IMR-90 (cell line): ENCODE results near the gene DCN. TPM values are rescaled to one million over a fixed set of nuclear protein-coding genes. Genes with fewer than 3 reads are reported as not detected.

Experiments
- ATAC-seq: fragments of 200-7000 bp; cut with Tn5 transposase; 2 replicates; pipeline ENCODE4 v1.9.1; 2020; ENCODE audit warnings: low read depth, mild to moderate bottlenecking, moderate library complexity
- BruUV-seq: library from RNA; stranded (reverse); fragments of 400-500 nt; replicated peaks from 2 replicates; lab custom pipeline; 2021; lab: Mats Ljungman, UMichigan
- CTCF ChIA-PET: fragments of 300-600 bp; formaldehyde crosslinking; extraction: SDS; loops from one replicate; lab custom pipeline; 2021; ENCODE audit warnings: antibody characterized with exemption; lab: Yijun Ruan, JAX
- POLR2A ChIA-PET: fragments of 300-600 bp; sonication (Branson Sonifier 250); formaldehyde crosslinking; loops from one replicate; lab custom pipeline; 2022; ENCODE audit warnings: antibody characterized with exemption; ENCODE audit not compliant: unreplicated experiment; lab: Charles Lee
- DNase-seq: peaks from one replicate; pipeline ENCODE4 v3.0.0; 2013
- H2AFZ ChIP-seq: replicated peaks from 2 replicates; pipeline ENCODE3; 2013; ENCODE audit warnings: low read length, mild to moderate bottlenecking; ENCODE audit not compliant: poor library complexity
- H2AK5ac ChIP-seq: 2 replicates; pipeline ENCODE4 v1.6.1; 2013; ENCODE audit warnings: low read depth, low read length, inconsistent platforms
- H2AK9ac ChIP-seq: replicated peaks from 2 replicates; pipeline ENCODE3; 2013; ENCODE audit warnings: mild to moderate bottlenecking, low read depth, low read length, moderate library complexity; ENCODE audit not compliant: poor library complexity
- H2BK120ac ChIP-seq: 2 replicates; pipeline ENCODE4 v1.6.1; 2013; ENCODE audit warnings: low read depth, low read length, inconsistent platforms
- H2BK15ac ChIP-seq: 3 replicates; pipeline ENCODE4 v1.6.1; 2013; ENCODE audit warnings: low read depth, low read length, inconsistent platforms
- H2BK20ac ChIP-seq: 2 replicates; pipeline ENCODE4 v1.6.1; 2013; ENCODE audit warnings: low read depth, mild to moderate bottlenecking, inconsistent platforms, low read length, moderate library complexity
- H2BK5ac ChIP-seq: 2 replicates; pipeline ENCODE4 v1.6.1; 2013; ENCODE audit warnings: mild to moderate bottlenecking, low read depth, low read length, inconsistent platforms; ENCODE audit not compliant: poor library complexity, severe bottlenecking
- H3K14ac ChIP-seq: replicated peaks from 2 replicates; pipeline ENCODE4 v1.6.1; 2013; ENCODE audit warnings: low read depth, low read length, inconsistent platforms
- H3K18ac ChIP-seq: 2 replicates; pipeline ENCODE4 v1.6.1; 2013; ENCODE audit warnings: low read depth, low read length, control low read depth
- H3K23ac ChIP-seq: 2 replicates; pipeline ENCODE4 v1.6.1; 2013; ENCODE audit warnings: low read depth, low read length, inconsistent platforms
- H3K27ac ChIP-seq: 2 replicates; pipeline ENCODE4 v1.5.1; 2013; ENCODE audit warnings: mild to moderate bottlenecking, control low read depth, low read length; ENCODE audit not compliant: insufficient read depth
- H3K27me3 ChIP-seq: 2 replicates; pipeline ENCODE4 v1.6.1; 2013; ENCODE audit warnings: low read length; ENCODE audit not compliant: control insufficient read depth, insufficient read depth
- H3K36me3 ChIP-seq: 2 replicates; pipeline ENCODE4 v1.6.1; 2013; ENCODE audit warnings: low read length, mixed read lengths; ENCODE audit not compliant: control insufficient read depth, insufficient read depth
- H3K4ac ChIP-seq: 2 replicates; pipeline ENCODE4 v1.6.1; 2013; ENCODE audit warnings: low read depth, low read length, inconsistent platforms
- H3K4me1 ChIP-seq: 2 replicates; pipeline ENCODE4 v1.6.1; 2013; ENCODE audit warnings: low read length, mixed read lengths; ENCODE audit not compliant: control insufficient read depth, insufficient read depth
- H3K4me2 ChIP-seq: 2 replicates; pipeline ENCODE4 v1.6.1; 2013; ENCODE audit warnings: low read depth, mild to moderate bottlenecking, control low read depth, low read length, moderate library complexity
- H3K4me3 ChIP-seq: 2 replicates; pipeline ENCODE4 v1.5.1; 2013; ENCODE audit warnings: low read depth, mild to moderate bottlenecking, control low read depth, low read length, moderate library complexity; ENCODE audit not compliant: insufficient read depth
- H3K56ac ChIP-seq: 2 replicates; pipeline ENCODE4 v1.6.1; 2013; ENCODE audit warnings: low read length, inconsistent platforms; ENCODE audit not compliant: insufficient read depth; ENCODE audit errors: extremely low read depth
- H3K79me1 ChIP-seq, 2 experiments: 2 replicates each; pipeline ENCODE4 v1.6.1; 2013; ENCODE audit warnings: low read length in 2 of 2, inconsistent platforms in 1 of 2, low read depth in 1 of 2
- H3K9ac ChIP-seq: 2 replicates; pipeline ENCODE4 v1.6.1; 2013; ENCODE audit warnings: low read depth, low read length, control low read depth
- H3K9me1 ChIP-seq: 2 replicates; pipeline ENCODE4 v1.6.1; 2013; ENCODE audit warnings: low read length, inconsistent platforms; ENCODE audit not compliant: insufficient read depth
- H3K9me3 ChIP-seq: 2 replicates; pipeline ENCODE4 v1.6.1; 2013; ENCODE audit warnings: low read length; ENCODE audit not compliant: control insufficient read depth, insufficient read depth
- H4K20me1 ChIP-seq: 2 replicates; pipeline ENCODE4 v1.6.1; 2013; ENCODE audit warnings: low read length, inconsistent platforms; ENCODE audit not compliant: insufficient read depth
- H4K5ac ChIP-seq: 2 replicates; pipeline ENCODE4 v1.6.1; 2013; ENCODE audit warnings: mild to moderate bottlenecking, low read depth, low read length, control low read depth
- H4K8ac ChIP-seq, 2 experiments: 2 replicates each; pipeline ENCODE4 v1.6.1; 2013; ENCODE audit warnings: low read depth in 2 of 2, low read length in 2 of 2, control low read depth in 1 of 2, inconsistent platforms in 1 of 2
- H4K91ac ChIP-seq: 2 replicates; pipeline ENCODE4 v1.6.1; 2013; ENCODE audit warnings: low read depth, low read length, inconsistent platforms; ENCODE audit not compliant: insufficient read depth
- BHLHE40 ChIP-seq: fragments of 150-350 bp; IDR thresholded peaks from 2 replicates; pipeline ENCODE4 v1.6.1; 2016; ENCODE audit warnings: mild to moderate bottlenecking, low read depth, low read length
- CEBPB ChIP-seq: IDR thresholded peaks from 2 replicates; pipeline ENCODE4 v1.6.1; 2012; ENCODE audit warnings: low read depth, low read length, improper control_type of control experiment
- MAFK ChIP-seq: IDR thresholded peaks from 2 replicates; pipeline ENCODE4 v1.6.1; 2012; ENCODE audit warnings: low read depth, low read length, improper control_type of control experiment
- MXI1 ChIP-seq: IDR thresholded peaks from 2 replicates; pipeline ENCODE4 v1.6.1; 2012; ENCODE audit warnings: low read depth, mild to moderate bottlenecking, low read length, moderate library complexity, borderline replicate concordance
- NFE2L2 ChIP-seq: fragments of 150-350 bp; IDR thresholded peaks from 2 replicates; pipeline ENCODE4 v1.6.1; 2016; ENCODE audit warnings: low read depth, mild to moderate bottlenecking, low read length
- RAD21 ChIP-seq: IDR thresholded peaks from 2 replicates; pipeline ENCODE4 v1.6.1; 2012; ENCODE audit warnings: low read length, improper control_type of control experiment
- RCOR1 ChIP-seq: IDR thresholded peaks from 2 replicates; pipeline ENCODE4 v1.6.1; 2012; ENCODE audit warnings: mild to moderate bottlenecking, low read length, improper control_type of control experiment; ENCODE audit not compliant: insufficient replicate concordance
- SMC3 ChIP-seq: fragments of 150-350 bp; IDR thresholded peaks from 2 replicates; pipeline ENCODE4 v1.6.1; 2016; ENCODE audit warnings: low read depth, mild to moderate bottlenecking, antibody characterized with exemption, low read length, moderate library complexity
- WGBS, 2 experiments: methylation state at CpG; one replicate each; pipeline versions ENCODE4 v1.1.5 to v1.1.7; 2013; ENCODE audit warnings: missing lambda C conversion rate in 2 of 2; ENCODE audit not compliant: insufficient read length in 1 of 2; ENCODE audit errors: extremely low coverage in 2 of 2; 5-methylcytosine and 5-hydroxymethylcytosine counted together
- dilution Hi-C: fragments of 300-500 bp; cut with HindIII; formaldehyde crosslinking; loops from one replicate; pipeline ENCODE4 v1.14.3; 2018; ENCODE audit warnings: low sequenced_read_pairs; ENCODE audit not compliant: unreplicated experiment
- in situ Hi-C: fragments of 300-500 bp; cut with MboI; formaldehyde crosslinking; loops from 3 replicates; pipeline ENCODE4 v1.14.3; 2019; ENCODE audit warnings: low sequenced_read_pairs, inconsistent platforms, mixed read lengths
- intact Hi-C: fragments of 100-400 bp; cut with micrococcal nuclease; formaldehyde crosslinking; loops from 2 replicates; pipeline ENCODE4 v1.10.0; 2022
- polyA plus RNA-seq, 3 experiments: library from polyadenylated mRNA; depleted of rRNA; stranded (reverse); fragments of >200 nt; gene quantifications; 2 replicates each; pipeline ENCODE4 v1.2.3, GENCODE V29; 2012; ENCODE audit warnings: low replicate concordance in 1 of 3
- total RNA-seq: library from RNA; depleted of rRNA; stranded (reverse); fragments of >200 nt; gene quantifications from 2 replicates; pipeline ENCODE4 v1.2.3, GENCODE V29; 2012
- TF ChIP-seq, protein P1 (sequence below): fragments of 150-350 bp; IDR thresholded peaks from 2 replicates; pipeline ENCODE4 v1.6.1; 2017; ENCODE audit warnings: mild to moderate bottlenecking, antibody characterized with exemption, low read length, low read depth
- TF ChIP-seq, protein P2 (sequence below): fragments of 150-350 bp; IDR thresholded peaks from 2 replicates; pipeline ENCODE4 v1.6.1; 2016; ENCODE audit warnings: low read depth, mild to moderate bottlenecking, low read length, moderate library complexity, borderline replicate concordance

Gene DCN
- total and polyA plus RNA-seq, 2 of the 4 experiments (the other 2 are of a cell fraction) = 241 to 965 TPM

GRCh38 chr12:91099836-91100235 is 82.8 kb downstream of the DCN start:
- Histone ChIP-seq H3K14ac (0 out of 2 replicates have a peak overlapping the region, but pooled peaks have one; percentile 12), H3K27me3 (no peaks in the 10 kb centered on the region), H3K27ac (peak overlapping the region; percentile 44; the same call in 1 of the 2 replicates), H3K4me2 (no peak overlapping the region), H4K91ac (peak overlapping the region; percentile 73; the same call in 1 of the 2 replicates), H2BK20ac (peak overlapping the region; percentile 35; the same call in 1 of the 2 replicates), H3K18ac (peak overlapping the region; percentile 98), H3K4ac (peak overlapping the region; percentile 63; the same call in 1 of the 2 replicates), H2BK120ac (peak overlapping the region; percentile 21; the same call in 1 of the 2 replicates), H3K9me1 (no peaks in the 10 kb centered on the region), H3K36me3 (peaks cover 2% of the 10 kb centered on the region; the same call in 1 of the 2 replicates), H2AFZ (no peak overlapping the region), H2BK15ac (peak overlapping the region; percentile 45; the same call in 1 of the 3 replicates), H2BK5ac (peak overlapping the region; percentile 55), H3K4me3 (no peak overlapping the region), H3K56ac (no peak overlapping the region), H4K8ac (0 out of 4 replicates have a peak overlapping the region, but pooled peaks of 1 of the 2 experiments have one; percentile 7), H2AK9ac (no peak overlapping the region), H3K9ac (no peak overlapping the region), H4K5ac (peak overlapping the region; percentile 77; the same call in 1 of the 2 replicates), H3K9me3 (no peaks in the 10 kb centered on the region), H3K4me1 (peaks cover 5% of the 10 kb centered on the region), H3K79me1 (no peaks in the 10 kb centered on the region), H4K20me1 (no peaks in the 10 kb centered on the region), H2AK5ac (0 out of 2 replicates have a peak overlapping the region, but pooled peaks have one; percentile 47), H3K23ac (peak overlapping the region; percentile 66; the same call in 1 of the 2 replicates)
- dilution Hi-C loops = no loop called here
- WGBS, 2 experiments = 83% methylated on average over 1 of the region's 2 CpGs; no CpG with 5 or more reads in 1 of the 2 experiments
- ChIA-PET CTCF (interaction anchor here (1.3 kb wide), 1 partner anchor 11 kb away, joined by 3 read pairs; no protein-coding TSS in a partner anchor), POLR2A (interaction anchor here (0.6 kb wide), 2 partner anchors 32 to 1446 kb away, joined by 3 read pairs; no protein-coding TSS in a partner anchor)
- no peak for TF ChIP-seq NFE2L2
- TF ChIP-seq MAFK = no peak
- TF ChIP-seq, protein P1, sequence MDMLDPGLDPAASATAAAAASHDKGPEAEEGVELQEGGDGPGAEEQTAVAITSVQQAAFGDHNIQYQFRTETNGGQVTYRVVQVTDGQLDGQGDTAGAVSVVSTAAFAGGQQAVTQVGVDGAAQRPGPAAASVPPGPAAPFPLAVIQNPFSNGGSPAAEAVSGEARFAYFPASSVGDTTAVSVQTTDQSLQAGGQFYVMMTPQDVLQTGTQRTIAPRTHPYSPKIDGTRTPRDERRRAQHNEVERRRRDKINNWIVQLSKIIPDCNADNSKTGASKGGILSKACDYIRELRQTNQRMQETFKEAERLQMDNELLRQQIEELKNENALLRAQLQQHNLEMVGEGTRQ = no peak
- no peak for TF ChIP-seq SMC3
- TF ChIP-seq RAD21 = no peak
- no peak for TF ChIP-seq RCOR1
- TF ChIP-seq, protein P2, sequence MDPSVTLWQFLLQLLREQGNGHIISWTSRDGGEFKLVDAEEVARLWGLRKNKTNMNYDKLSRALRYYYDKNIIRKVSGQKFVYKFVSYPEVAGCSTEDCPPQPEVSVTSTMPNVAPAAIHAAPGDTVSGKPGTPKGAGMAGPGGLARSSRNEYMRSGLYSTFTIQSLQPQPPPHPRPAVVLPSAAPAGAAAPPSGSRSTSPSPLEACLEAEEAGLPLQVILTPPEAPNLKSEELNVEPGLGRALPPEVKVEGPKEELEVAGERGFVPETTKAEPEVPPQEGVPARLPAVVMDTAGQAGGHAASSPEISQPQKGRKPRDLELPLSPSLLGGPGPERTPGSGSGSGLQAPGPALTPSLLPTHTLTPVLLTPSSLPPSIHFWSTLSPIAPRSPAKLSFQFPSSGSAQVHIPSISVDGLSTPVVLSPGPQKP = no peak
- no peak for TF ChIP-seq BHLHE40
- no peak for TF ChIP-seq MXI1
- no peak for TF ChIP-seq CEBPB
- no TSS peak for BruUV-seq
- intact Hi-C loops = no loop called here
- ATAC-seq (no peak), DNase-seq (no peak)
- in situ Hi-C loops = no loop called here
